GM10266 (cell line): ENCODE results near the gene ALOX15.
"Not testable (repeated sequence)": the region's sequence is repeated elsewhere in the genome, so short reads cannot be mapped to it uniquely, and the experiment has no call there.

ENCODE experiments used
- DNase-seq: peaks from one replicate; pipeline ENCODE4 v3.0.0; 2012; ENCODE audit errors: extremely low spot score
- TF ChIP-seq, protein P1 (sequence below): IDR thresholded peaks from 2 replicates; pipeline ENCODE4 v1.5.1; 2012; ENCODE audit warnings: mild to moderate bottlenecking, low read depth; ENCODE audit not compliant: control insufficient read depth, insufficient read depth; ENCODE audit errors: missing control alignments

The ALOX15 gene

DNA sequence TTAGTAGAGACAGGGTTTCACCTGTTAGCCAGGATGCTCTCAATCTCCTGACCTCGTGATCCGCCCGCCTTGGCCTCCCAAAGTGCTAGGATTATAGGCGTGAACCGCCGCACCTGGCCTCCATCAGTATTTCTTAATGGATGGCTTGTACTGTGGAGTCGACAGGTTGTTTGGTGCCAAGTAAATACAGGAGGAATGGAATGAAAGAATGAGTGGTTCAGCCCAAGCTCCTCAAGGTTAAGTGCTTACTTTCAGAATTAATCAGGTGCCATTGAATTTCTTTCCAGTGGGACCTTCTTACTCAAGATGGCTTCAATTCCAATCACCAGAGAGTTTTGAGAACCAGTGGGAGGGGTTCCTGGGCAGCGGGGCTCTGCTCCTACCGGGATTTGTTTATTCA lies 25.0 kb downstream of the ALOX15 start:
- DNase-seq, result no peak
- TF ChIP-seq, protein P1, sequence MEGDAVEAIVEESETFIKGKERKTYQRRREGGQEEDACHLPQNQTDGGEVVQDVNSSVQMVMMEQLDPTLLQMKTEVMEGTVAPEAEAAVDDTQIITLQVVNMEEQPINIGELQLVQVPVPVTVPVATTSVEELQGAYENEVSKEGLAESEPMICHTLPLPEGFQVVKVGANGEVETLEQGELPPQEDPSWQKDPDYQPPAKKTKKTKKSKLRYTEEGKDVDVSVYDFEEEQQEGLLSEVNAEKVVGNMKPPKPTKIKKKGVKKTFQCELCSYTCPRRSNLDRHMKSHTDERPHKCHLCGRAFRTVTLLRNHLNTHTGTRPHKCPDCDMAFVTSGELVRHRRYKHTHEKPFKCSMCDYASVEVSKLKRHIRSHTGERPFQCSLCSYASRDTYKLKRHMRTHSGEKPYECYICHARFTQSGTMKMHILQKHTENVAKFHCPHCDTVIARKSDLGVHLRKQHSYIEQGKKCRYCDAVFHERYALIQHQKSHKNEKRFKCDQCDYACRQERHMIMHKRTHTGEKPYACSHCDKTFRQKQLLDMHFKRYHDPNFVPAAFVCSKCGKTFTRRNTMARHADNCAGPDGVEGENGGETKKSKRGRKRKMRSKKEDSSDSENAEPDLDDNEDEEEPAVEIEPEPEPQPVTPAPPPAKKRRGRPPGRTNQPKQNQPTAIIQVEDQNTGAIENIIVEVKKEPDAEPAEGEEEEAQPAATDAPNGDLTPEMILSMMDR, result no peak

DNA sequence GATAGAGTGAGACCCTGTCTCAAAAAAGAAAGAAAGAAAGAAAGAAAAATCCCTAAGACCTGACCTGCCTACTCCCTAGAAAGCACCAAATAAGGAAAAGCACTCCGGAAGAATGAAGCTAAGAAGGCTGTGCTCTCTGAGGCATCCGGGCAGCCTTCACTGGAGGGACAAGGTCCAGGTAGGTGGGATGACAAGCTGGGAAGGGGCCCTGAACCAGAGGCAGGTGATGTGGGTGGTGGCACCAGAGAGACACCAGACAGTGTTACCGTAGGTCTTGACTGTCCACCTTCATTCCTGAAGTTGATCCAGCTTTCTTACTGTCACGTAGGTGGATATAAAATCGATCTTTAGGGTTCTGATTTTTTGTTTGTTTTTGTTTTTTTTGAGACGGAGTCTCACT lies 30.8 kb downstream of the ALOX15 start:
- TF ChIP-seq, protein P1, result no peak
- no peak for DNase-seq

DNA sequence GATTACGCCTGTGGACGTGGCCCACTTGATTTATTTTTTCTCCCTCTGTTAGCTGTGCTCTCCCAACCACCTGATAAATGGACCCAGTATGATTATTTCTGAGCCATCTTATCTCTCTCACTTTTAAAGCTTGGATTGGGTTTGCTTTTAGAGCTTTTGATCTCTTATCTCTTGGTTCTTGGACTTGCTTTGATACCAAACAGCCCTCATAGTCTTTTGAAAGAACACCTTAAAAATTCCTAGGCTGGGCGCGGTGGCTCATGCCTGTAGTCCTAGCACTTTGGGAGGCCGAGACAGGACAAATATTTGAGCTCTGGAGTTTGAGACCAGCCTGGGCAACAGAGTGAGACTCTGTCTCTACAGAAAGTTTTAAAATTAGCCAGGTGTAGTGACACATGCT lies 31.3 kb downstream of the ALOX15 start:
- no peak for DNase-seq
- TF ChIP-seq, protein P1, result no peak

DNA sequence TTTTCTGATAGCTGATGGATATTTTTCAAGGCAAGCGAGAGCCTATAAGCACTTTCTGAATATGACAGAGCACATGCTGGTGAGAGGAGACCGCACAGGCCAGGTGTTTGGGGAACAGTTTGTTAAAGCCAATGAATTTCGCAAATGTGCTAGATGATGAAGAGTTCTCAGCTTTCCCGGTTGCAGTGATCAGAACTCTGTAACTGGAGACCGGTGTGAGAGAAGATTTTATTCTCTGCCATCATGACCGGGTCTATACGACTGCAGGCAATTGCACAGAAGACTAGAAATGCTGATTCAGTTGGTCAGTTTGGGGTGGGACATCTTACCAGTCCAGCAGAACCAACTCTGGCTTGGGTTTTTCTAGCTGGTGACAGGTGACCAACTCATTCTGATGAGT lies 31.7 kb downstream of the ALOX15 start:
- DNase-seq, result peak; percentile 3
- TF ChIP-seq, protein P1, result no peak

DNA sequence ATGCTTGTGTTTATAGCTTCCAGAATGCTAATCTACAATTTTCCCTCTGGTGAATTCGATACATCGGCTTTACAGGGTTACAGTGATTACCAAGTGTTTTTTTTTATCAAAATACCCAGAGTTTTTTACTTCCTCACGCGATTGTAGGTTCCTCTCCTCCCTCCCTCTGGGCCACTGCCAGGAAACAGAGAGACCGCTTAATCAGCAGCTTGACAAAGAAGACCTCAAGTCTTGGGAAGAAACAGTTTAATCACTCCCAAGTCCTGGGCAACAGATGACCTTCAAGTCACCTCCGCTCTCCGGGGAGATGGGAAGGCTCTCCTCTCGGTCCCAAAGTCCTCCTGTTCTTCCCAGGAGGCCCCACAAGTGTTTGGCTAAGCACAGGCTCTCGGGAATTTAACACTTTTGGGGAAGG lies 33.7 kb downstream of the ALOX15 start:
- DNase-seq, result peak; percentile 4
- TF ChIP-seq, protein P1, result no peak

DNA sequence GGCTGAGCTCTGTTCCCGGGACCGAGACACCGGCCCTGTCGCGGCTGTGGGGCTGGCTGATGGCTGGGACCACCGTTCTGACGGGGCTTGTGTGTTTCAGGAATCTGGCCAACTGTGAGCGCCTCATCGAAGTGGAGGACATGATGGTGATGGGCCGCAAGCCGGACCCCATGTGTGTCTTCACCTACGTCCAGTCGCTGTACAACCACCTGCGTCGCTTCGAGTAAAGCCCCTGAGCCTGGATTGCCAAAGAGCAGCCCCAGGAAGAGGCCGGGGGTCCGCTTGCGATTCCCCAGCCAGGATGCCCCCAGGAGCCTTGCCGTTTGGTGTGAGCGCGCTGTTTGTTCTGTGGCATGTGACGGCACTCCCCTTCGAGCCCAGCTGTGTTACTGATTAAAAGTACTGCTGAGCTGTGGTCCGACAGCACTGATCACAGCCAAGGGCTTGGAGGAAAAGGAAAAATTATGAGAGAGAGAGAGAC lies 34.2 kb downstream of the ALOX15 start:
- no peak for DNase-seq
- TF ChIP-seq, protein P1, result no peak

DNA sequence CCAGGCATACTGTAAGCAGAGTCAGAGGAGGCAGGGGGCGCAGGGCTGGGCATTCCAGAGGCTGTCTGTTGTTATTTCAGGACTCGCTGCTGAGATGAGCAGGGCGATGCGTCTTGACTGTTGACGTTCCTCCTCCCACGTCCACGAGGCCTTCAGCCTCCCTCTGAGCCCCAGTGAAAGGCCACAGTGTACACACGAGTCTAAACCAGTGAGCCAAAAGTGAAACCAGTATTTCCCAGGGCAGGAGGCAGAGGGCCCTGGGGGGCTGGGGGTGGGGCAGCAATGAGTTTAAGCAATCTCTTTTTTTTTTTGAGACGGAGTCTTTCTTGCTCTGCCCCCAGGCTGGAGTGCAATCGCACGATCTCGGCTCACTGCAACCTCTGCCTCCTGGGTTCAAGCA lies 35.7 kb downstream of the ALOX15 start:
- TF ChIP-seq, protein P1, result no peak
- DNase-seq, result peak; percentile 49

DNA sequence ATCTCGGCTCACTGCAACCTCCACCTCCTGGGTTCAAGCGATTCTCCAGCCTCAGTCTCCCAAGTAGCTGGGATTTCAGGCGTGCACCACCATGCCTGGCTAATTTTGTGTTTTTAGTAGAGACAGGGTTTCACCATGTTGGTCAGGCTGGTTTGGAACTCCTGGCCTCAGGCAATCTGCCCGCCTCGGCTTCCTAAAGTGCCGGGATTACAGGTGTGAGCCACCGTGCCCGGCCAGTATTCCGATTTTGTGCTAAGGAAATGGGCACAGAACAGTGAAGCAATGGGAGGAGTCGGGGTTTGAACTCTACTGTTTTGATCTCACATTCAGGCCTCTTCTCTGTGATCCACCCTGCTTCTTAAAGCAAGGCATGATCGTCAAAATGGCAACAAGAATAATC lies 36.7 kb downstream of the ALOX15 start:
- not testable (repeated sequence) for DNase-seq
